GM21447 (cell line): ENCODE results near the gene RPS6KA6.

Experiments used
- ATAC-seq: cut with Tn5 transposase; IDR thresholded peaks from one replicate; pipeline ENCODE4 v1.9.1; 2021; ENCODE audit not compliant: unreplicated experiment

RPS6KA6 gene

GRCh38 chrX:84187533-84188319, at the start of gene RPS6KA6:
Gene RPS6KA6 (minus strand): TSS chrX:84188199. CDS start chrX:84187899, 300 bp downstream.
- no peak for ATAC-seq

GRCh38 chrX:84224741-84225140, 36.7 kb upstream of the RPS6KA6 start:
- ATAC-seq: no peak

GRCh38 chrX:84223261-84223660, 35.3 kb upstream of the RPS6KA6 start:
- ATAC-seq: no peak

- ATAC-seq: no peak
Observed at GRCh38 chrX:84221181-84221580, 33.2 kb upstream of the RPS6KA6 start.

GRCh38 chrX:84219551-84219950, 31.6 kb upstream of the RPS6KA6 start:
- ATAC-seq: no peak

- ATAC-seq: no peak
Observed at GRCh38 chrX:84218726-84219125, 30.7 kb upstream of the RPS6KA6 start.

- ATAC-seq: no peak
Observed at GRCh38 chrX:84216881-84217280, 28.9 kb upstream of the RPS6KA6 start.

- no peak for ATAC-seq
Observed at GRCh38 chrX:84216406-84216805, 28.4 kb upstream of the RPS6KA6 start.

- no peak for ATAC-seq
Observed at GRCh38 chrX:84205276-84205675, 17.3 kb upstream of the RPS6KA6 start.

GRCh38 chrX:84199688-84200087, 11.7 kb upstream of the RPS6KA6 start:
- ATAC-seq: no peak

GRCh38 chrX:84197550-84197949, 9.6 kb upstream of the RPS6KA6 start:
- ATAC-seq: no peak

GRCh38 chrX:84192006-84192405, 4.0 kb upstream of the RPS6KA6 start:
- ATAC-seq: no peak

GRCh38 chrX:84189125-84189524, 1.1 kb upstream of the RPS6KA6 start:
- ATAC-seq: no peak

GRCh38 chrX:84188320-84188834, 378 bp upstream of the RPS6KA6 start:
- no peak for ATAC-seq

GRCh38 chrX:84186603-84187532, 1.1 kb downstream of the RPS6KA6 start:
- no peak for ATAC-seq

- no peak for ATAC-seq
Observed at GRCh38 chrX:84182516-84182915, 5.5 kb downstream of the RPS6KA6 start.

GRCh38 chrX:84175958-84176357, 12.0 kb downstream of the RPS6KA6 start:
- no peak for ATAC-seq

GRCh38 chrX:84175274-84175673, 12.7 kb downstream of the RPS6KA6 start:
- ATAC-seq: no peak

- ATAC-seq: no peak
Observed at GRCh38 chrX:84174348-84174747, 13.7 kb downstream of the RPS6KA6 start.

- no peak for ATAC-seq
Observed at GRCh38 chrX:84170931-84171330, 17.1 kb downstream of the RPS6KA6 start.

GRCh38 chrX:84168574-84168973, 19.4 kb downstream of the RPS6KA6 start:
- ATAC-seq: no peak

GRCh38 chrX:84168095-84168494, 19.9 kb downstream of the RPS6KA6 start:
- no peak for ATAC-seq
